Measurements from ENCODE around the gene CATSPERZ. TPM values are rescaled to one million over a fixed set of nuclear protein-coding genes. Genes with fewer than 3 reads are reported as not detected.

CATSPERZ gene
- total and polyA plus RNA-seq, 9 of the 15 experiments (the other 6 are each of a cell fraction or from before 2014, with no cell fraction given) = 0.86 to 8.5 (median 3.5) TPM

DNA sequence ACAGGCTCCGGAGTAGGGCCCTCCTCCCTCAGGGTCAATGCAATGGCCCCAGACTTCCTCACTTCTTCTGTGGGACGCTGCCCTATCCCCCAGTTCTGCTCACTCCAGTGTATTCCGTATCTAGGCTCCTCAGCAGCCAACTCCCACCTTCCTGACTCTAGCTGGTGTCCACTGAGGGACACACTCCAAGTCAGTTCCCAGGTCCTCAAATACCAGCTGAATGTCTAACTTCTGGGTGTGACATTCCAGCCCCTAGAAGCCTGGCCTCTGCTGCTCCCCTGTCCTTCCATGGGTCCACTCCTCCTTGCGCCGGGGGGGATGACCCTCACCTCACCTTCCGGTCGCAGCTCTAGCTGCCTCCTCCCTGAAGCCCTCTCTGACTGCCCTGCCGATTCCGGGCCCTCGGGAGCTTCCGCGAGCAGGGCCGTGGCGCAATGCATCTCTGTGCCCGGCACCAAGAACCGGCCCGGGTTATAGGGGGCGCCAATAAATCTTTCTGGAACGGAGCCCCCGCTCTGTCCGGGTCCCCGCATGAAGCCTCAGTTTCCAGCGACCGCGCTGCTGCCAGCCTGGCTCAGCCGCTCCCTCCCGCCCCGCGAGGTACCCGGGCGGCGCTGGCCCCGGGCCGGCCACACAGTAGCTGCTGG lies 31.1 kb upstream of the CATSPERZ start (continued):
- peak; percentile 89 for TF ChIP-seq PTBP1 (IDR thresholded peaks at IDR 0.05; ENCODE audit: low read depth, low read length)
- TF ChIP-seq ZNF354B (CRISPR knock-in tag; IDR thresholded peaks at IDR 0.05) = no peak
- no peak for TF ChIP-seq STAT5B (CRISPR knock-in tag; IDR thresholded peaks at IDR 0.05)
- TF ChIP-seq, protein P1, sequence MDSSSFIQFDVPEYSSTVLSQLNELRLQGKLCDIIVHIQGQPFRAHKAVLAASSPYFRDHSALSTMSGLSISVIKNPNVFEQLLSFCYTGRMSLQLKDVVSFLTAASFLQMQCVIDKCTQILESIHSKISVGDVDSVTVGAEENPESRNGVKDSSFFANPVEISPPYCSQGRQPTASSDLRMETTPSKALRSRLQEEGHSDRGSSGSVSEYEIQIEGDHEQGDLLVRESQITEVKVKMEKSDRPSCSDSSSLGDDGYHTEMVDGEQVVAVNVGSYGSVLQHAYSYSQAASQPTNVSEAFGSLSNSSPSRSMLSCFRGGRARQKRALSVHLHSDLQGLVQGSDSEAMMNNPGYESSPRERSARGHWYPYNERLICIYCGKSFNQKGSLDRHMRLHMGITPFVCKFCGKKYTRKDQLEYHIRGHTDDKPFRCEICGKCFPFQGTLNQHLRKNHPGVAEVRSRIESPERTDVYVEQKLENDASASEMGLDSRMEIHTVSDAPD (CRISPR knock-in tag; IDR thresholded peaks at IDR 0.05) = no peak
- no peak for TF ChIP-seq CBX1 (IDR thresholded peaks at IDR 0.05; ENCODE audit: low read depth)
- no peak for TF ChIP-seq TGIF2 (CRISPR knock-in tag; IDR thresholded peaks at IDR 0.05)
- no peak for TF ChIP-seq ZNF699 (CRISPR knock-in tag; IDR thresholded peaks at IDR 0.05; ENCODE audit: insufficient replicate concordance)
- peak; percentile 97 for TF ChIP-seq ETV1 (tag; conservative IDR thresholded peaks at IDR 0.05; ENCODE audit: low read depth)
- TF ChIP-seq NCOA2 (IDR thresholded peaks at IDR 0.05; ENCODE audit: partially characterized antibody in 2 of 2) = no peak
- peak; percentile 33; the same call in 1 of the 2 replicates for TF ChIP-seq ZC3H4 (CRISPR knock-in tag; IDR thresholded peaks at IDR 0.05; ENCODE audit: borderline replicate concordance)
- no peak for TF ChIP-seq CTBP1 (IDR thresholded peaks at IDR 0.05; ENCODE audit: borderline replicate concordance)
- no peak; the same call in 1 of the 2 replicates for TF ChIP-seq ARID1B (IDR thresholded peaks at IDR 0.05)
- peak; percentile 45; the same call in 1 of the 2 replicates for TF ChIP-seq SRSF3 (IDR thresholded peaks at IDR 0.05; ENCODE audit: insufficient read depth, low read length)
- no peak for TF ChIP-seq ZNF212 (CRISPR knock-in tag; IDR thresholded peaks at IDR 0.05)
